GM21381 (cell line): Measurements from ENCODE around the gene NTSR2.
"Not testable (repeated sequence)": the region's sequence is repeated elsewhere in the genome, so short reads cannot be mapped to it uniquely, and the experiment has no call there.

Experiments
- ATAC-seq: cut with Tn5 transposase; IDR thresholded peaks from one replicate; pipeline ENCODE4 v1.9.1; 2021; ENCODE audit warnings: mild to moderate bottlenecking, moderate library complexity; ENCODE audit not compliant: unreplicated experiment

Gene NTSR2

GRCh38 chr2:11680182-11680900 is 10.3 kb upstream of the NTSR2 start:
- no peak for ATAC-seq

GRCh38 chr2:11679486-11680181 is 9.6 kb upstream of the NTSR2 start:
- no peak for ATAC-seq

- no peak for ATAC-seq
These were observed 9.0 kb upstream of the NTSR2 start for GRCh38 chr2:11679016-11679415.

- ATAC-seq: no peak
These were observed 8.4 kb upstream of the NTSR2 start for GRCh38 chr2:11678306-11678960.

- no peak for ATAC-seq
These were observed 7.4 kb upstream of the NTSR2 start for GRCh38 chr2:11677136-11678055.

- ATAC-seq: no peak
These were observed 6.6 kb upstream of the NTSR2 start for GRCh38 chr2:11676640-11677039.

GRCh38 chr2:11675423-11676112 is 5.6 kb upstream of the NTSR2 start:
- no peak for ATAC-seq

GRCh38 chr2:11674983-11675382 is 5.0 kb upstream of the NTSR2 start:
- no peak for ATAC-seq

- no peak for ATAC-seq
These were observed 2.4 kb upstream of the NTSR2 start for GRCh38 chr2:11672407-11672806.

- ATAC-seq: no peak
These were observed 1.9 kb downstream of the NTSR2 start for GRCh38 chr2:11667866-11668637.

GRCh38 chr2:11667194-11667593 is 2.8 kb downstream of the NTSR2 start:
- ATAC-seq: no peak

GRCh38 chr2:11665510-11666362 is 4.3 kb downstream of the NTSR2 start:
- ATAC-seq: no peak

- no peak for ATAC-seq
These were observed 5.0 kb downstream of the NTSR2 start for GRCh38 chr2:11665028-11665427.

- no peak for ATAC-seq
These were observed 6.6 kb downstream of the NTSR2 start for GRCh38 chr2:11663427-11663826.

- no peak for ATAC-seq
These were observed 7.1 kb downstream of the NTSR2 start for GRCh38 chr2:11662882-11663281.

- ATAC-seq: no peak
These were observed 8.0 kb downstream of the NTSR2 start for GRCh38 chr2:11661891-11662435.

- not testable (repeated sequence) for ATAC-seq
These were observed 9.6 kb downstream of the NTSR2 start for GRCh38 chr2:11660396-11660795.

GRCh38 chr2:11659851-11660250 is 10.1 kb downstream of the NTSR2 start:
- no peak for ATAC-seq
